IPS-15b (cell line): ENCODE data around the gene ARFGAP1.
A peak's percentile ranks its signal among the peaks of the same experiment; 100 is the strongest.
"Not testable (repeated sequence)": the region's sequence is repeated elsewhere in the genome, so short reads cannot be mapped to it uniquely, and the experiment has no call there.

Experiments
- H3K27me3 ChIP-seq: one replicate; pipeline ENCODE4 v1.6.1; 2013; ENCODE audit warnings: low read length; ENCODE audit not compliant: control insufficient read depth, insufficient read depth
- H3K36me3 ChIP-seq: one replicate; pipeline ENCODE4 v1.6.1; 2013; ENCODE audit warnings: low read length; ENCODE audit not compliant: control insufficient read depth, insufficient read depth
- H3K4me1 ChIP-seq: one replicate; pipeline ENCODE4 v1.6.1; 2013; ENCODE audit warnings: mild to moderate bottlenecking, low read length; ENCODE audit not compliant: control insufficient read depth, insufficient read depth
- H3K4me3 ChIP-seq: one replicate; pipeline ENCODE4 v1.5.1; 2013; ENCODE audit warnings: low read depth, low read length
- H3K9ac ChIP-seq: one replicate; pipeline ENCODE4 v1.6.1; 2013; ENCODE audit warnings: low read depth, mild to moderate bottlenecking, low read length
- H3K9me3 ChIP-seq: one replicate; pipeline ENCODE4 v1.6.1; 2013; ENCODE audit warnings: mild to moderate bottlenecking, low read length; ENCODE audit not compliant: control insufficient read depth, insufficient read depth

ARFGAP1 gene

GRCh38 chr20:63243604-63244247 lies 28.9 kb upstream of the ARFGAP1 start:
- no peak overlapping the region for H3K9ac ChIP-seq
- H3K27me3 ChIP-seq, result no peaks in the 10 kb centered on the region
- H3K4me1 ChIP-seq, result no peaks in the 10 kb centered on the region

GRCh38 chr20:63244468-63244867 lies 28.1 kb upstream of the ARFGAP1 start:
- Histone ChIP-seq H3K4me1 (no peaks in the 10 kb centered on the region), H3K27me3 (no peaks in the 10 kb centered on the region), H3K36me3 (no peaks in the 10 kb centered on the region), H3K9me3 (no peaks in the 10 kb centered on the region), H3K4me3 (no peak overlapping the region), H3K9ac (no peak overlapping the region)

More at GRCh38 chr20:63243604-63244247, 28.9 kb upstream of the ARFGAP1 start:
- Histone ChIP-seq H3K36me3 (no peaks in the 10 kb centered on the region), H3K9me3 (no peaks in the 10 kb centered on the region), H3K4me3 (no peak overlapping the region)

GRCh38 chr20:63246490-63247288 lies 25.9 kb upstream of the ARFGAP1 start:
- Histone ChIP-seq H3K27me3 (no peaks in the 10 kb centered on the region), H3K4me3 (no peak overlapping the region), H3K4me1 (no peaks in the 10 kb centered on the region), H3K9me3 (no peaks in the 10 kb centered on the region), H3K36me3 (no peaks in the 10 kb centered on the region), H3K9ac (no peak overlapping the region)

GRCh38 chr20:63247671-63248228 lies 24.9 kb upstream of the ARFGAP1 start:
- Histone ChIP-seq H3K4me3 (no peak overlapping the region), H3K9ac (no peak overlapping the region), H3K4me1 (peaks cover under 1% of the 10 kb centered on the region), H3K27me3 (peaks cover 4% of the 10 kb centered on the region), H3K36me3 (no peaks in the 10 kb centered on the region), H3K9me3 (no peaks in the 10 kb centered on the region)

- H3K9me3 ChIP-seq, result no peaks in the 10 kb centered on the region
- H3K27me3 ChIP-seq, result peaks cover 8% of the 10 kb centered on the region
- H3K36me3 ChIP-seq, result no peaks in the 10 kb centered on the region
- no peak overlapping the region for H3K9ac ChIP-seq
- H3K4me3 ChIP-seq, result no peak overlapping the region
- H3K4me1 ChIP-seq, result peaks cover 3% of the 10 kb centered on the region
Measured at GRCh38 chr20:63248835-63249591, 23.6 kb upstream of the ARFGAP1 start.

DNA sequence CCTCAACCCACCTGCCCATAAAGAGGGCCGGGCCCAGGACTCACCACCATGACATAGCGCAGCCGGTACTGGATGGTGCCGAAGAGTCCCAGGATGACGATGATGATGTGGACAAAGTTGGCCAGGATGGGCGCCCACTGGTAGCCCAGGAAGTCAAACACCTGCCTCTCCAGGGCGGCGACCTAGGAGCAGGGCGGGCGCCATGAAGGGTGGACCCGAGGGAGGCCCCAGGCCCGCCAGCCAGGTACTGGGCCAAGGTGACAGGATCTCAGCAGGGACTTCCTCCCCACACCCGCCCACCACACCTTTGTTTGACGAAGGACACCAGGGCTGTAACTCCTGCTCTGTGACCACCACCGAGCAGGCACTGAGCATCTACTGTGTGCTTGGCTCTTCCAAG lies 22.7 kb upstream of the ARFGAP1 start:
- no peaks in the 10 kb centered on the region for H3K36me3 ChIP-seq
- H3K9ac ChIP-seq, result no peak overlapping the region
- peaks cover 9% of the 10 kb centered on the region for H3K27me3 ChIP-seq
- H3K9me3 ChIP-seq, result no peaks in the 10 kb centered on the region
- H3K4me1 ChIP-seq, result peaks cover 3% of the 10 kb centered on the region
- no peak overlapping the region for H3K4me3 ChIP-seq

- not testable (repeated sequence) for H3K36me3 ChIP-seq, H3K4me3 ChIP-seq, H3K4me1 ChIP-seq, H3K9me3 ChIP-seq, H3K9ac ChIP-seq
- peaks cover 11% of the 10 kb centered on the region for H3K27me3 ChIP-seq
Measured at GRCh38 chr20:63251350-63251749, 21.3 kb upstream of the ARFGAP1 start.

DNA sequence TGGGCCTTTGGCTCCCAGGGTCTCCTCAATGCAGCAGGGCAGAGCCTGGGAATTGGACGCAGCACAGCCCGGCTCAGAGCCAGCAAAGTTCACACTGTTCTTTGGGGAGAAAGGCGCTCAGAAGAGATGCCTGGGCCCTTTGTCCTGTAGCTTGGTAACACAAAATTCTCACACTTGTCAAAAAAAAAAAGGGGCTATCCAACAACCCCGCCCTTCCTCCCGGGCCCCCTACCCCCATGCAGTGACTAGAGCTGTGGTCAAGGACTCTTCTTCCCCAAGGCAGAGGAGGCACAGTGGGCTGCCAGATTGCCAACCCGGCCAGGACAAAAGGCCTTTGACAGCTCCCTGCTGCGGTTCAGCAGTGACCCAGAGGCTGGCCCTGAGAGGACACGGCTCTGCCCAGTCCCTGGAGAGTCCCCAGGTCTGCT lies 20.3 kb upstream of the ARFGAP1 start:
- Histone ChIP-seq H3K36me3 (no peaks in the 10 kb centered on the region), H3K9ac (no peak overlapping the region), H3K4me3 (no peak overlapping the region), H3K9me3 (no peaks in the 10 kb centered on the region), H3K4me1 (peaks cover 9% of the 10 kb centered on the region), H3K27me3 (peaks cover 11% of the 10 kb centered on the region)

GRCh38 chr20:63253065-63253437 lies 19.6 kb upstream of the ARFGAP1 start:
- Histone ChIP-seq H3K4me3 (peak overlapping the region; percentile 52), H3K9ac (peak overlapping the region; percentile 47), H3K9me3 (no peaks in the 10 kb centered on the region), H3K27me3 (peaks cover 11% of the 10 kb centered on the region), H3K4me1 (peaks cover 9% of the 10 kb centered on the region), H3K36me3 (no peaks in the 10 kb centered on the region)

GRCh38 chr20:63253438-63254231 lies 19.0 kb upstream of the ARFGAP1 start:
- Histone ChIP-seq H3K9me3 (no peaks in the 10 kb centered on the region), H3K27me3 (peaks cover 11% of the 10 kb centered on the region), H3K4me1 (peaks cover 9% of the 10 kb centered on the region), H3K9ac (no peak overlapping the region), H3K4me3 (peak overlapping the region; percentile 52), H3K36me3 (no peaks in the 10 kb centered on the region)

DNA sequence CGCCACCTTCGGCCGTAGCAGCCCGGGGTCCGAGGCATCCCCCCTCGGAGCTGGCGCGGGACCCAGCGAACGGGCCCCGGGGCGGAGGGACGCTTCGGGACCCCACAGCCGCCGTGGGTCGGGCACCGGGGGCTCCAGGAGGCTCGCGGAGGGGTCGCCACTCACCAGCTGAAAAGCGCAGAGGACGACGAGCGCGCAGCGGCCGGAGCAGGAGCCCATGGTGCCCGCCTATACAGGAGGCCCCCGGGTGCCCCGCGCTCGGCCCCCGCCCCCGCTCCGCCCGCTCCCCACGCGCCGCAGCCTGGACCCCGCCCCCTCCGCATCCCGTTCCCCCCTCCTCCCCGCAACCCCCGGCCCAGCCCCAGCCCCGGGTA lies 18.4 kb upstream of the ARFGAP1 start, which contains the start of gene NKAIN4:
TSS of gene NKAIN4 (minus strand) at position 232 of the 374 bp plus-strand sequence. CDS start at position 219, 13 bp downstream.
- Histone ChIP-seq H3K27me3 (peaks cover 11% of the 10 kb centered on the region), H3K9me3 (no peaks in the 10 kb centered on the region), H3K4me3 (peak within 1 kb of the TSS; percentile 52), H3K4me1 (peaks cover 9% of the 10 kb centered on the region), H3K9ac (no peak within 1 kb of the TSS), H3K36me3 (no peaks in the 10 kb centered on the region)
